Raji (cell line): ENCODE results near the gene ST8SIA1.

Experiments
- POLR2A ChIP-seq: IDR thresholded peaks from 2 replicates; pipeline ENCODE4 v1.6.1; 2011; ENCODE audit warnings: low read depth, low read length, control low read depth; ENCODE audit not compliant: insufficient read depth

Gene ST8SIA1

DNA sequence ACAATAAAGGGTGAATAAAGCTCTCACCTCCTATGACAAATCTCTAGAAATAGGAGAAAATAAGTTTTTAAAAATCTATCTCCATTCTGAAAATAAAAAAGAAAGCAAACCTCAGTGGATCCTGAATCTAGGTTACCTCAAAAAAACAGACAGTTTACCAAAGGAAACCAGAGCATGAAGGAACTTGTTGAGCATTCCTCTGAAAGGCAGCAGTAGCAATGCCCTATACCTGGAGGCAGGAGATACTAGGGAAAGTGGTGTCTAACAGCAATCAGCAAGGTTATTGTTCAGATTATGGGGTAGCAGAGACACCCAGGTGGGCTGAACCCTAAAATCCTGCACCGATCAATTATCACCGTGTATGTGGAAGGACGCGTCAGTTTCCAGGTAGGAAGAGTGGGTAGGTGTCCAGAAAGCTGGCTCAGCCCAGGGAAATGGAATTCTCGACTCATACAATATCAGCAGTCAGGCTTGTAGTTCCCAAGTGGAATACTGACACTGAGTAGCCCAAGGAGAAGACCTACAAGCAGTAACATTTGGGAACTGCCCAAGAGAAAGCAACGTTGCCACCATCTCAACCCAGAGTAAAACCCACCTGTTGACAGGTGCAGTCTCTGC, 128.3 kb downstream of the ST8SIA1 start:
- no peak for TF ChIP-seq POLR2A

GRCh38 chr12:22204391-22204790, 130.1 kb downstream of the ST8SIA1 start:
- TF ChIP-seq POLR2A = no peak

DNA sequence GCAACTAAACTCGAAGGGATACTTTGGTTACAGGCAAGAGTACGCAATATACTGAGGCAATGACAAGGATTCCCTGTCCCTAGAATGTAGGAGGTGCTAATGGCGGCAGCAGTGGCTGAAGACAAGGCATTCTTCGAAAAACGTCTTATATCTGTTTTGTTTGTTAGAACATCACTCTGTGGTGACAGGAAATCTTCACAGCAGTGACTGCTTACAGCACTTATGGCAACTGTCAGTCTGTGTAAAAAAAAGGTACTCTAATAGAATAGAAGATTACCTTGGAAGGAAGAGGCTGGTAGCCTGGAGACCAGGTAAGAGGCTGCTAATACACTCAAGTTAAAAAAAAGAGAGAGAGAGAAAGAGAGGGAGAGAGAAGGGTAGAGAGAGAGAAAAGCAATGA, 131.7 kb downstream of the ST8SIA1 start:
- TF ChIP-seq POLR2A = no peak

- no peak for TF ChIP-seq POLR2A
Measured at GRCh38 chr12:22201101-22201500, 133.4 kb downstream of the ST8SIA1 start.

GRCh38 chr12:22196236-22196635, 138.3 kb downstream of the ST8SIA1 start:
- no peak for TF ChIP-seq POLR2A

- TF ChIP-seq POLR2A = no peak
Measured at GRCh38 chr12:22190969-22191368, 143.5 kb downstream of the ST8SIA1 start.

DNA sequence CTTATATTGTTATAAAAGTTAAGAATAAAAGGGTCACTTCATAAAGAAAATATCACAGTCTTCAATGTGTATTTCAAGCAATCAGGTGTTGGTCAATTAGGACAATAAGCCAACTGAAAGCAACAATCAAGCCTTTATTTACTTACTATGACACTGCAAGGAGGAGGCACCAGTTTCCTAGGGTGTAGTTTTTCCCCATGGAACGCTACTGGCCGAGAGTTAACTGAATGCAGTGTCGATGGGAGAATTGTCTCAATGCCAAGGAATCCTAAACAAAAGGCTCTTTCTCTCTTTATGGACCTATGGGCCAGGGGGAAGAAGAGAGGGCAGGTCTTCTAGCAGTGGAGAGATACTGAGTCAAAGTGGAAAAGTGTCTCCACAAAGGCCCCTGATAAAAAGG, 146.1 kb downstream of the ST8SIA1 start:
- TF ChIP-seq POLR2A = no peak

DNA sequence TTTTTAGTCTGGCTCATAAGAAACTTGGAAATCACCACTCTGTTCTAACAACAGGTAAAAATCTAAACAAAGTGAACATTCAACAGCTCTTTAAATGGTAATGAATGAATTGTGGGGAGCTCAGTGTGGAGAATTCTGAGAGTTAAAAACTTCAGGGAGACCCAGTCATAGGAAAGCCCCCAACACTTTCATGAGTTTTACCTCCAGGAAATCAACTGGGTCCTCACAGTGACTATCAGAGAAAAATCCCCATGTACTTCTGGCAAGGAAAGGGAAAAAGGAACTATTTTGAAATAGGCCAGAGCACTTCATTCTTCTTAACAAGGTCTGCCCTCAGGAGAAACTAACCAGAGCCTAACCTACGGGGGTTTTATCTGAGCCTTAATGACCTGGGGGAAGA, 153.8 kb downstream of the ST8SIA1 start:
- no peak for TF ChIP-seq POLR2A

- no peak for TF ChIP-seq POLR2A
Measured at GRCh38 chr12:22173177-22173576, 161.3 kb downstream of the ST8SIA1 start.

GRCh38 chr12:22172501-22172900, 162.0 kb downstream of the ST8SIA1 start:
- no peak for TF ChIP-seq POLR2A

- TF ChIP-seq POLR2A = no peak
Measured at GRCh38 chr12:22169376-22169775, 165.1 kb downstream of the ST8SIA1 start.

DNA sequence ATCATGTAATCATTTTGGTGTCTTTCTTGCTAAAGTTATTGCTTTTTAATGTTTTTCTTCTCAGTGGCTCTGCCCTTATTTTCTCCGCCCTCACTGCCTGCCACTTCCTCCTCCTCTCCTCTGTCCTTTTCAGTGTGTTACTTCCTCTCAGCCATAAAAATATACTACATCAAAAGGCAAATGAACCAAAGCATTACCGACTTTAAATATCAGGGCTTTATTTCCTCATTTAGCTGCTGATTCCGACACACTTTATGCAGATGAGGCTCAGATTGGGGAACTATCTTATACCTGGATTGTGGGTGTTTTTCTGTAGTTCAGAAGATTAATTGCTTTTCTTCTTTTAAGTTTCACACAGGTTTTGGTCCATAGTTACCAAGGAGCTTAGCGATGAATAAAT, 170.4 kb downstream of the ST8SIA1 start:
- no peak for TF ChIP-seq POLR2A

- TF ChIP-seq POLR2A = no peak
Measured at GRCh38 chr12:22163594-22163993, 170.9 kb downstream of the ST8SIA1 start.

- TF ChIP-seq POLR2A = no peak
Measured at GRCh38 chr12:22160396-22161003, 174.0 kb downstream of the ST8SIA1 start.
